ENCODE measurements around the gene CELA2A.
A peak's percentile ranks its signal among the peaks of the same experiment; 100 is the strongest.

CELA2A gene

DNA sequence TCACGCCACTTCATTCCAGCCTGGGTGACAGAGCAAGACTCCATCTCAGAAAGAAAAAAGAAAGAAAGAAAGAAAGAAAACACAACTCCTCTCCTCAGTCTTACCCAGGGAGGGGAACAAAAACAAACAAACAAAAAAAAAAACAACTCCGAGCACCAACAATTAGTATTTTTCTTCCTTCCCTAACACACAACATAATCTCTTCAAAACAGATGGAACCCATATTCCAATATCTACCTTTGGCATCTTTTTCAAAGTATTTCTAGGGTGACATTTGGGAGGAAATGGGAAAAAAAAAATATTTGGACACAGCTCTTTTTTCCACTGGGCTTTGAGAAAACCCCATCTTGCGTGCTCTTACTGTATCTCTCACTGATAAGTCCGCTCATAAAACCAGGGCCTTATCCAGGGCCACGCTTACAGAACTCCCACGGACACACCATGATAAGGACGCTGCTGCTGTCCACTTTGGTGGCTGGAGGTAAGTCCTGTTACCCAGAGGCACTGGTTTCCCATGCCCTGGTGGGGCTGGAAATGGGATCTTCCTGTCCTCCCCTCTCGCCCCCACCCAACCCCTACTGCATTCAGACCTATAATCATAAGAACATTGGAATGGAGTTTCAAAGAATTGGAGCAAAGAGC lies at the start of gene CELA2A:
TSS of gene CELA2A (plus strand) at position 420 of the 642 bp plus-strand sequence. CDS start at position 442, 22 bp downstream.
- no peak for DNase-seq

- DNase-seq: no peak
Observed at GRCh38 chr1:15407580-15407979, 49.0 kb upstream of the CELA2A start.

DNA sequence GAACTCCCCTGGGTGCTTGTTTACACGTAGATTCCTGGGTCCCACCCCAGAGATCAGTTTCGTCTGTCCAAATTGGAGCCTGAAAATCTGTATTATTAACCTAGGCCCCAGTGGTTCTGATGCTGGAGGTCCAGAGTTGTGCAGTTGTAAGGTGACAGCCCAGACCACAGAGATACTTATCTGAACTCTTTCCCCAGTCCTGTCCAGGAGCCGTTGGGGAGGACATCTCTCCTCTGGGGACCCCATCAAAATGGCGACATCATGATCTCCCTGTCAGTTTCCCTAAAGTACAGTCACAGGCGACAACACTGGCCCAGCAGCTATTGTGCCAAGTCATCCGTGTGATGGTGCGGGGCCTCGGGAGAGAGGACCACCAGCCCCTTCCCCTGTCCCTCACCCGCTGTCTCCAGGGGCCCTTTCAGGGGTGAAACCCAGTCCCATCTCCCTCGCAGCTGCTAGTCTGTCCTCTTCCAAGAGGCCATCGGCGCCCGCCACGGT lies 47.6 kb upstream of the CELA2A start:
- no peak for DNase-seq

DNA sequence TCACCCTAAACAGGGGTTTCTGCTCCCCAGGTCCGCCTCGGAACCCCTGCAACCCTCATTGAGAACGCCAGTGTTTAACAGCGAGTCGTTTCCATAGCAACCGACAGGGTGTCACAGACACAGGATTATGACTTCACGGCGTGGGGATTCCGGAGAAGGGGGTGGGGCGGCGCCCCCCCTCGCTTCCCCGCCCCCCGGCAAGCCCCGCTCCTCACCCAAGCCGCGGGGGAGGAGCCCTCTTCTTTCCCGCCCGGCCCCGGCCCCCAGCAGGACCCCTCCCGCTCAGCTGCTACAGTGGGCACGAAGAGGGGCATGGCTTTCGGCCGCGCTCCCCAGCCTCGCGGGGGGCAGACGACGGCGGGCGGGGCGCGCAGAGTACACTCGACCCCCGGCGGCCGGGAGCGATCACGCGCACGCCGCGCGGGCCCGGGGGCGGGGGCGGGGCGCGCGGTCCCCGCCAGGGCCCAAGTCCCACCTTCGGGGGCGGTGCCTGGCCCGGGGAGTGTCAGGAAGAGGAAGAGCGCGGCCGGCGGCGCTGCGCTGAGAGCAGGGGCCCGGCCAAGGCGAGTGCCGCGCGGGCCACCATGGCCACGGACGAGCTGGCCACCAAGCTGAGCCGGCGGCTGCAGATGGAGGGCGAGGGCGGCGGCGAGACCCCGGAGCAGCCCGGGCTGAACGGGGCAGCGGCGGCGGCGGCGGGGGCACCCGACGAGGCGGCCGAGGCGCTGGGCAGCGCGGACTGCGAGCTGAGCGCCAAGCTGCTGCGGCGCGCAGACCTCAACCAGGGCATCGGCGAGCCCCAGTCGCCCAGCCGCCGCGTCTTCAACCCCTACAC lies 46.9 kb upstream of the CELA2A start, which contains the start of gene EFHD2:
TSS of gene EFHD2 (plus strand) at position 501 of the 835 bp plus-strand sequence. CDS start at position 585, 84 bp downstream.
- no peak for DNase-seq

DNA sequence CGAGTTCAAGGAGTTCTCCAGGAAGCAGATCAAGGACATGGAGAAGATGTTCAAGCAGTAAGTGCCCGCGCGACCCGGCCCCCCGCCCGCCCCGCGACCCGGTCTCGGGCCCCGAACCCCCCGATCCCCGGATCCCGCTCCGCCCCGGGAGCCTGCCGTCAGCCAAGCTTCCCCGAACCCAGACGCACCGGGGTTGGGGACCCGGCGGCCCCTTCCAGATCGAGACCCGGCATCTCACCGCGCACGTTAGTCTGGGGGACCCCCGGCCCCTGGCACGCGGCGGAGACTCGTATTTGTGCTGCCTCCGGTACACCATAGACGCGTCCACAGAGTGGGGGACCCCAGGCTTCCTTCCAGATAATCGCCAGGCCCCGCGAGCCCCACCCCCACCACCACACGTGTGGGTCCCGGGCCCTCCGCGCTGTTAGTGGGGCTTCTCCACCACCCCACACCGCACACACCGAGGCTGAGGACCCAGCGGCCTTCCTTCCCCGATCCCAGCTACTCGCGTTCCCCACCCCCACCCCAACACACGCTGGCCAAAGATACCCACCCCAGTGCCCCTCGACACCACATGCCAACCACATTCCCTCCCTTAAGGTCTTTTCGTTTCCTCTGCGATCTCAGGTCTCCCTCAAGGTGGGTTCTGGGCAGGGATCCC lies 46.2 kb upstream of the CELA2A start:
- DNase-seq: no peak

- DNase-seq: no peak
Observed at GRCh38 chr1:15410884-15411245, 45.7 kb upstream of the CELA2A start.

DNA sequence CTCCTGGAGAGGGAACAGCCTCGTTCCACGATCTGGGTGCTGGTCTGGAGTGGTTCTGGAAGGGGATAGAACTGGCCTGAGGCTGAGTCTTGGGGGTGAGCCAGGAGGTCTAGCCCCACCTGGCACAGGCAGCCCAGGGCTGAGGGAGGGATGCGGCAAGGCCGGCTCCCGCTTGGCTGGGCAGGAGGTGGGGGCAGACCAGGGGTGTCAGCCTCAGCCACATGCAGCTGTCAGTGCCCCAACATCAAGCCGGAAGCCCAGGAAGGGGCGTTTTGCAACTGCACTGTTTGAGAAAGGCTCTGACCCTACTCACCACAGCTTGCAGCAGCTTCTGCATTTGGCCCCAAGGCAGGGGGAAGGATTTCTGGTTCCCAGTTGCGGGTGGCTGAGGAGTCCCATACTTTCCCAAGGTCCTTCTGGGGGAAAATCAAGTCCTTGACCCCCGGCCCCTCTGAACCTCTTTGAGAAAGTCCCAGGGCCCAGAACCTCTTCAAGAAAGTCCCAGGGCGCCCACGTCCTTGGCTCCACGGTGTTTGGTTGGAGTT lies 44.9 kb upstream of the CELA2A start:
- DNase-seq: no peak

DNA sequence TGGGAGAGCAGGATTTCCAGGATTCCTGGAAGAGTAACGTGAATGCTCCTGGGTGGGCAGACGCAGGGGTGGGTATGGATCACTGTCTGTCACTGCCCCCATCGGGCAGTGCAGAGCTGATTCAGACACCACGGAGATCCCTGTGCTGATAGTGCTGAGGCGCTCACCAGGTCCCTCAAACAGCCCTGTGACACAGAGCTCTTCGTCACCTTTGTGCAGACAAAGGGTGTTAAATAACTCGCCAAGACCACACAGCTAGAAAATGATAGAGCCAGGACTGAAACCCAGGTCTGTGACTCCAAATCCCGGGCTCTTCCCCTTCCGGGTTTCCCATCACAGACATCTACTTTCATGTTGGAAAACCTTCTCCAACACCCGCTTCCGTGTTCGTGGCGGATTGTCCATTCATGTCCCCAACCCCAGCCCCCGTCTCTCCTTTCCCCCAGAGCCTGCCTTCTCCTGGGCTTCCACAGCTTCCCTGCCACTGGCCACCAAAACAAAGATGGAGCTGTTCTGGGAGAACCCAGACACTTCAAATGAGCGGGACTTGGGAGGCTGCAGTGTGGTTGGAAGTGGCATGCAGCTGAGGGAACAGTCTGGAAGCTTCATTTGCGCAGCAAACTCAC lies 44.2 kb upstream of the CELA2A start:
- no peak for DNase-seq

- DNase-seq: no peak
Observed at GRCh38 chr1:15412843-15413242, 43.7 kb upstream of the CELA2A start.

DNA sequence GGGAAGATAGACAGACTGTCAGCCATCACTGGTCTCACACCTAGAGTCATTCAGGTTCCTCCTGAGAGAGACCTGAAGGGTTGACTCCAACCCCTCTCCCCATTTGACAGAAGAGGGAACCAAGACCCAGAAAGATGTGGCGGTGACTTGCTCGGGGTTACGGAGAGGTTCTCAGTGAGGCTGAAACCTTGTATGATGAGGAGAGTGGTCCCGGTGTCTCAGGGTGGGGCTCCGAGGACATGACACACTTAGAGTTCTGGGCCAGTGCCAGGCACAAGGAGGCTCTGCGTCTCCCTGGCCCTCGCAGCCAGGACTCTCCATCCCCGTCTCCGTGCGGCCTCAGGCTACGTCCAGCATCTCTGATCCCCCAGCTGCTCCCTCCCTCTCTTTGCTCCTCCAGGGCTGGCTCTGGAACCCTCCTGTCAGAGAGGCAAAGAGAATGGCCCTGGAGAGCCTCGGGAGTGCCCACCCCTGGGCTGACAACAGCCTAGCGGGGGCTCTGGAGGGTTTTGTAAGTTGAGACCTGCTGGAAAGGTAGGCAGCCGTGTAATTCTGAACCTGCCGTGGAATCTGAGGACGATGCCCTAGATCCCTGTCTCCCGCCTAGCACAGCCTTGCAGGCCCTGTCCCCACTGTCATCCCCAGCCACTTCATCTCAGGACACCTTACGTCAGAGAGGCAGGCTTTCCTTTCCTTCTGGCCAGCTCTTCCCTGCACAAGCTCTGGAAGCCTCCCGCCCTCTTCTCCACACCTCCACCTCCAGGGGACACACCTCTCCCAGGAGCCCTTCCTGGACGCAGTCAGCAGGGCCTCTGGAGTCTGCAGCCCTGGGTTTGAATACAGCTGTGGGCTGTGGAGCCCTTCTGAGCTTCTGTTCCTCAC lies 42.7 kb upstream of the CELA2A start:
- DNase-seq: no peak

DNA sequence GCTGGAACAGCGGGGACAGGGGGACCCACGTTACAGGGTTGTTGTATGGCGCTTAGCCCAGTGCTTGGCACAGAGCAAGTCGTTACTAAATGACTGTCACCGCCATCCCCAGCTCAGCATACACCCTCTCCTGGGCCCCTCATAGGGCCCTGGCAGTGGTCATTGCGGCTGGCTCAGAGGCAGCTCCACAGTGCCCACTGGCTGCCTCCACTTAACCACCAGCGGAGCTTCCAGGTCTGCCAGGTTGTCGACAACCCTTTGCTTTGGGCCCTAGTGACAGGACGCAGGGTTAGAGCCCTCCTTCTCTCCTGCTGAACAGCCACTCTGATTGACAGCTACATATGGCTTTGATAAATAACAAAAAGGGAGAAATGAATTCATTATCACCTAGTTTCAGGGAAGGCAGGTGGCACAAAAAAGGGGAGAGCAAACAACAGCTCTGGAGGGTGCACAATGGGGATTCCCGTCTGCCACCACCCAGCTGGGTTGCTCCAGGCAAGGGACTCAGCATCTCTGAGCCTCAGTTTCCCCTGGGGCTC lies 42.0 kb upstream of the CELA2A start:
- no peak for DNase-seq

- DNase-seq: no peak
Observed at GRCh38 chr1:15417059-15417934, 39.2 kb upstream of the CELA2A start.

GRCh38 chr1:15418806-15419515 lies 37.6 kb upstream of the CELA2A start:
- peak; percentile 25 for DNase-seq

DNA sequence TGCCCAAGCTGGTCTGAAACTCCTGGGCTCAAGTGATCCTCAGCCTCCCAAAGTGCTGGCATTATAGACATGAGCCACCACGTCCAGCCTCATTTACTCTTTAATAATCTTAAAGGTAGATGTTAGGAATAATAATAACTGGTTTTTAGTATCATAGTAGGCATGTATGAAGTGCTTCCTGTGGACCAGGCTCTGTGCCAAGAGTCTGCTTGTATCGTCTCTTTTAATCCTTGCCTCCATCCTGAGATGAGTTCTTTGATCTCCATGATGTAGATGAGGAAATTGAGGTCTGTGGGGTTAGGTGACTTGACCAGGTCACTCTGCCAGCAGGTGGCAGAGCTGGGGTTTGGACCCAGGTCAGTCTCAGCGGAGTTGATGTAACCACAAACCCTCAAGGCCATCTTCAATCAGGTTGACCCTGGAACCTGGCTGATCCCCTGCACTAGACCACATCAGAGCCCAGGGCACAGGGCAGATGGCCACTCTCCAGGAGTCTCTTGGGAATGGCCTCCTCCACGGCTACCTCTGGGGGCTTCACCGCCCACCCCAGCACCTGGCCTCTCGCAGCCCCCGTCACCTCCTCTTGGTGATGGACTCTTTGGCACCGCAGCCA lies 35.6 kb upstream of the CELA2A start:
- no peak for DNase-seq

- DNase-seq: no peak
Observed at GRCh38 chr1:15422871-15423270, 33.7 kb upstream of the CELA2A start.

- no peak for DNase-seq
Observed at GRCh38 chr1:15423355-15424077, 33.0 kb upstream of the CELA2A start.

- peak; percentile 93 for DNase-seq
Observed at GRCh38 chr1:15424146-15424667, 32.3 kb upstream of the CELA2A start.

DNA sequence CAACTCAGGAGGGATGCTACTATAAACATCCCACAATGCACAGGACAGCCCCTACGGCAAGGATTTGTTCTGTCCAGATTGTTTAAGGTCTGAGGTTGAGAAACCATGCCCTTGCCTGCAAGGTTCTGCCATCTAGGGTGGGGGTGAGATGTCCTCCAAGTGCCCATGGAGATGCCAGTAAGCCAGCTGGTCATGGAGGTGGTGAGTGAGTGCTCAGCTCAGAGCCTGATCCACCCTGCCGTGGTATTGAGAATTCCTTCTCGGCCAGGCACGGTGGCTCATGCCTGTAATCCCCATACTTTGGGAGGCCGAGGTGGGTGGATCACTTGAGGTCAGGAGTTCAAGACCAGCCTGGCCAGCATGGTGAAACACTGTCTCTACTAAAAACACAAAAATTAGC lies 31.6 kb upstream of the CELA2A start:
- no peak for DNase-seq
